SK-N-SH (cell line): Measurements from ENCODE around the gene GPR155. TPM values are rescaled to one million over a fixed set of nuclear protein-coding genes. Genes with fewer than 3 reads are reported as not detected.

Experiments used
- CTCF ChIA-PET: fragments of 300-600, 350-600 bp; formaldehyde crosslinking; extraction: SDS; loops from one replicate; lab custom pipeline; 2021; lab: Yijun Ruan, JAX
- POLR2A ChIA-PET: fragments of 350-600 bp; sonication (Branson Sonifier 250); formaldehyde crosslinking; extraction: SDS; loops from one replicate; lab custom pipeline; 2020; ENCODE audit warnings: antibody characterized with exemption, inconsistent platforms; lab: Yijun Ruan, JAX
- DNase-seq: peaks from one replicate; pipeline ENCODE4 v3.0.0; 2012
- H2AFZ ChIP-seq: fragments of 200-600 bp; sonication (generic); 2 replicates; pipeline ENCODE4 v1.8.1; 2016; ENCODE audit warnings: antibody characterized with exemption, mild to moderate bottlenecking, low read depth
- H3F3A ChIP-seq: fragments of 200-600 bp; sonication (generic); replicated peaks from 2 replicates; pipeline ENCODE3; 2016; ENCODE audit warnings: antibody characterized with exemption, mild to moderate bottlenecking; ENCODE audit not compliant: insufficient read depth
- H3K27ac ChIP-seq, 2 experiments: fragments of 200-500 bp in 1 of 2; fragments of 200-600 bp in 1 of 2; sonication (Bioruptor generic) in 1 of 2; sonication (generic), shearing (Covaris generic) in 1 of 2; 2 replicates each; pipeline versions ENCODE4 v1.5.1 to v1.6.1; 2014 to 2016; ENCODE audit warnings: low read depth in 2 of 2, inconsistent platforms in 1 of 2, low read length in 1 of 2, mild to moderate bottlenecking in 1 of 2, mixed read lengths in 1 of 2
- H3K27me3 ChIP-seq: fragments of 200-600 bp; sonication (generic), shearing (Covaris generic); 2 replicates; pipeline ENCODE4 v1.6.1; 2016; ENCODE audit warnings: mixed run types; ENCODE audit not compliant: insufficient read depth
- H3K36me3 ChIP-seq, 2 experiments: fragments of 200-500 bp in 1 of 2; fragments of 200-600 bp in 1 of 2; sonication (Bioruptor generic) in 1 of 2; sonication (generic) in 1 of 2; replicated peaks in 1 of 2; 2 replicates each; pipeline versions ENCODE3 to v1.5.1; 2014 to 2016; ENCODE audit warnings: low read length in 1 of 2, mild to moderate bottlenecking in 1 of 2; ENCODE audit not compliant: insufficient read depth in 2 of 2, control insufficient read depth in 1 of 2
- H3K4me1 ChIP-seq, 2 experiments: fragments of 200-500 bp in 1 of 2; fragments of 200-600 bp in 1 of 2; sonication (Bioruptor generic) in 1 of 2; sonication (generic), shearing (Covaris generic) in 1 of 2; 2 replicates each; pipeline versions ENCODE4 v1.5.1 to v1.6.1; 2014 to 2016; ENCODE audit warnings: low read depth in 1 of 2, low read length in 1 of 2, mixed run types in 1 of 2; ENCODE audit not compliant: insufficient read depth in 2 of 2, control insufficient read depth in 1 of 2
- H3K4me2 ChIP-seq: fragments of 200-600 bp; sonication (generic), shearing (Covaris generic); 2 replicates; pipeline ENCODE4 v1.6.1; 2017; ENCODE audit warnings: mixed run types
- H3K4me3 ChIP-seq, 2 experiments: fragments of 200-500 bp in 1 of 2; fragments of 200-600 bp in 1 of 2; sonication (Bioruptor generic) in 1 of 2; sonication (generic), shearing (Covaris generic) in 1 of 2; 2 replicates each; pipeline versions ENCODE4 v1.5.1 to v1.8.1; 2014 to 2016; ENCODE audit warnings: low read depth in 2 of 2, inconsistent platforms in 1 of 2, low read length in 1 of 2, mild to moderate bottlenecking in 1 of 2, mixed read lengths in 1 of 2, moderate library complexity in 1 of 2
- H3K79me2 ChIP-seq: fragments of 200-600 bp; sonication (generic); 2 replicates; pipeline ENCODE4 v1.8.1; 2017; ENCODE audit warnings: mild to moderate bottlenecking; ENCODE audit not compliant: insufficient read depth
- H3K9ac ChIP-seq: fragments of 200-600 bp; sonication (generic); 2 replicates; pipeline ENCODE4 v1.6.1; 2017; ENCODE audit warnings: mixed run types
- H3K9me2 ChIP-seq: fragments of 200-600 bp; sonication (generic); 2 replicates; pipeline ENCODE4 v1.6.1; 2017; ENCODE audit warnings: mixed run types
- H3K9me3 ChIP-seq: fragments of 200-600 bp; sonication (generic); 2 replicates; pipeline ENCODE4 v1.6.1; 2017; ENCODE audit warnings: mixed run types, mild to moderate bottlenecking, moderate library complexity
- H4K20me1 ChIP-seq: fragments of 200-600 bp; sonication (generic); 2 replicates; pipeline ENCODE4 v1.6.1; 2017; ENCODE audit warnings: mild to moderate bottlenecking, mixed run types; ENCODE audit not compliant: insufficient read depth
- CHD2 ChIP-seq: fragments of 150-350 bp; IDR thresholded peaks from 2 replicates; pipeline ENCODE4 v1.6.1; 2018; ENCODE audit warnings: low read length; ENCODE audit not compliant: partially characterized antibody
- CTCF ChIP-seq: fragments of 200-600 bp; sonication (generic); IDR thresholded peaks from 2 replicates; pipeline ENCODE4 v1.6.1; 2017; ENCODE audit warnings: antibody characterized with exemption, mild to moderate bottlenecking, moderate library complexity
- EP300 ChIP-seq, 2 experiments: IDR thresholded peaks; 2 replicates each; pipeline versions ENCODE4 v1.4.0 to v1.6.1; 2012; ENCODE audit warnings: borderline replicate concordance in 1 of 2, low read depth in 1 of 2, low read length in 1 of 2
- FOXJ3 ChIP-seq: sonication (generic); formaldehyde crosslinking; IDR thresholded peaks from 2 replicates; pipeline ENCODE4 v1.5.1; 2020; ENCODE audit warnings: mild to moderate bottlenecking, missing genetic modification reagents
- FOXM1 ChIP-seq: IDR thresholded peaks from 2 replicates; pipeline ENCODE4 v1.4.0; 2012; ENCODE audit warnings: low read depth, mild to moderate bottlenecking
- GABPA ChIP-seq: IDR thresholded peaks from 2 replicates; pipeline ENCODE4 v1.4.0; 2012; ENCODE audit warnings: low read depth, mild to moderate bottlenecking
- GATA2 ChIP-seq: sonication (generic); formaldehyde crosslinking; IDR thresholded peaks from 2 replicates; pipeline ENCODE4 v1.5.0; 2020; ENCODE audit warnings: mild to moderate bottlenecking, missing genetic modification reagents
- MXI1 ChIP-seq: IDR thresholded peaks from 2 replicates; pipeline ENCODE4 v1.6.1; 2012; ENCODE audit warnings: mild to moderate bottlenecking, low read depth, low read length, improper control_type of control experiment
- RFX5 ChIP-seq: IDR thresholded peaks from 2 replicates; pipeline ENCODE4 v1.6.1; 2012; ENCODE audit warnings: mild to moderate bottlenecking, improper control_type of control experiment, low read length
- SMC3 ChIP-seq: IDR thresholded peaks from 2 replicates; pipeline ENCODE4 v1.6.1; 2012; ENCODE audit warnings: low read depth, low read length, improper control_type of control experiment
- TAF1 ChIP-seq: IDR thresholded peaks from 2 replicates; pipeline ENCODE4 v1.6.1; 2012; ENCODE audit warnings: low read depth, mild to moderate bottlenecking, low read length, moderate library complexity, borderline replicate concordance
- YY1 ChIP-seq: IDR thresholded peaks from 2 replicates; pipeline ENCODE4 v1.4.0; 2012; ENCODE audit warnings: low read depth, mild to moderate bottlenecking
- polyA plus RNA-seq, 3 experiments: library from polyadenylated mRNA; depleted of rRNA; stranded (reverse); fragments of >200 nt; gene quantifications; 2 replicates each; pipeline ENCODE4 v1.2.3, GENCODE V29; 2012
- TF ChIP-seq, protein P1 (sequence below): IDR thresholded peaks from 2 replicates; pipeline ENCODE4 v1.4.0; 2012; ENCODE audit warnings: low read depth
- TF ChIP-seq, protein P2 (sequence below): IDR thresholded peaks from 2 replicates; pipeline ENCODE4 v1.4.0; 2012; ENCODE audit warnings: low read depth, borderline replicate concordance

GPR155 gene
- polyA plus RNA-seq, 1 of the 3 experiments (the other 2 are of a cell fraction): 3.5 TPM

- Histone ChIP-seq H3K4me1 (no peaks in the 10 kb centered on the region), H3K9ac (no peak overlapping the region), H3F3A (peaks cover 6% of the 10 kb centered on the region)
- TF ChIP-seq MXI1: no peak
- TF ChIP-seq SMC3: no peak
- no peak for TF ChIP-seq FOXM1
- TF ChIP-seq YY1: no peak
- TF ChIP-seq FOXJ3 (CRISPR knock-in tag): no peak
- TF ChIP-seq, protein P1, sequence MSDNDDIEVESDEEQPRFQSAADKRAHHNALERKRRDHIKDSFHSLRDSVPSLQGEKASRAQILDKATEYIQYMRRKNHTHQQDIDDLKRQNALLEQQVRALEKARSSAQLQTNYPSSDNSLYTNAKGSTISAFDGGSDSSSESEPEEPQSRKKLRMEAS: no peak
- no peak for TF ChIP-seq RFX5
- TF ChIP-seq EP300 (IDR thresholded peaks at IDR 0.05; ENCODE audit: borderline replicate concordance in 1 of 2, low read depth in 1 of 2, low read length in 1 of 2): no peak
- TF ChIP-seq, protein P2, sequence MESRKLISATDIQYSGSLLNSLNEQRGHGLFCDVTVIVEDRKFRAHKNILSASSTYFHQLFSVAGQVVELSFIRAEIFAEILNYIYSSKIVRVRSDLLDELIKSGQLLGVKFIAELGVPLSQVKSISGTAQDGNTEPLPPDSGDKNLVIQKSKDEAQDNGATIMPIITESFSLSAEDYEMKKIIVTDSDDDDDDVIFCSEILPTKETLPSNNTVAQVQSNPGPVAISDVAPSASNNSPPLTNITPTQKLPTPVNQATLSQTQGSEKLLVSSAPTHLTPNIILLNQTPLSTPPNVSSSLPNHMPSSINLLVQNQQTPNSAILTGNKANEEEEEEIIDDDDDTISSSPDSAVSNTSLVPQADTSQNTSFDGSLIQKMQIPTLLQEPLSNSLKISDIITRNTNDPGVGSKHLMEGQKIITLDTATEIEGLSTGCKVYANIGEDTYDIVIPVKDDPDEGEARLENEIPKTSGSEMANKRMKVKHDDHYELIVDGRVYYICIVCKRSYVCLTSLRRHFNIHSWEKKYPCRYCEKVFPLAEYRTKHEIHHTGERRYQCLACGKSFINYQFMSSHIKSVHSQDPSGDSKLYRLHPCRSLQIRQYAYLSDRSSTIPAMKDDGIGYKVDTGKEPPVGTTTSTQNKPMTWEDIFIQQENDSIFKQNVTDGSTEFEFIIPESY: no peak
- TF ChIP-seq CHD2: no peak
- no peak for TF ChIP-seq GATA2 (CRISPR knock-in tag)
- TF ChIP-seq, all 33 proteins: peak for 0
- Histone ChIP-seq H3K27me3 (no peaks in the 10 kb centered on the region), H3K4me3 (no peak overlapping the region), H3K4me2 (no peak overlapping the region), H3K9me3 (no peaks in the 10 kb centered on the region), H4K20me1 (no peaks in the 10 kb centered on the region), H2AFZ (no peak overlapping the region), H3K9me2 (no peaks in the 10 kb centered on the region), H3K36me3 (peaks cover 20 to 38% of the 10 kb centered on the region in 2 experiments), H3K79me2 (no peaks in the 10 kb centered on the region), H3K27ac (no peak overlapping the region)
- no peak for DNase-seq
- ChIA-PET POLR2A (no interaction called here), CTCF (no interaction called here)
Measured at GRCh38 chr2:174403628-174404027, 83.2 kb downstream of the GPR155 start.

DNA sequence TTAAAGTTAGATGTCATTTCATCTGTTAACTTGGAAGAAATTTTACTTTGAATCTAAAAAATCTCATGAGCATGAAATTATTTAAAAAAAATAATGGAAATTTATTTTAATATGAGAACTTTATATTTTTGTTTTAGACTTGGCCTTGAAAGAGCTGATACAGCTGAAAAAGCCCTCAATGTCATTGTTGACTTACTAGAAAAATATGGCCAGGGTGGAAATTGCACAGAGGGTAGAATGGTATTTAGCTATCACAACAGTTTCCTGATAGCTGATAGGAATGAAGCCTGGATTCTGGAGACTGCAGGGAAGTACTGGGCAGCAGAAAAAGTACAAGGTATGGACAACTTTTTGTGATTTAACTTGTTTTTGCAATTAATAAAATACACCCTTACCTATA is 86.0 kb downstream of the GPR155 start:
- Histone ChIP-seq H3K27ac (no peak overlapping the region), H3K9me3 (no peaks in the 10 kb centered on the region), H3K36me3 (peaks cover 20 to 38% of the 10 kb centered on the region in 2 experiments), H3K79me2 (peaks cover 5% of the 10 kb centered on the region; the same call in 1 of the 2 replicates), H3K9ac (no peak overlapping the region), H3K4me1 (no peaks in the 10 kb centered on the region; a peak in 2 of 4 replicates), H3K27me3 (no peaks in the 10 kb centered on the region), H2AFZ (no peak overlapping the region), H3F3A (peaks cover 6% of the 10 kb centered on the region), H3K9me2 (no peaks in the 10 kb centered on the region), H3K4me3 (no peak overlapping the region), H4K20me1 (no peaks in the 10 kb centered on the region), H3K4me2 (no peak overlapping the region)
- no peak for TF ChIP-seq TAF1
- no peak for TF ChIP-seq GABPA
- no peak for TF ChIP-seq CTCF
- DNase-seq: no peak
- POLR2A ChIA-PET: no interaction called here
- CTCF ChIA-PET: interaction anchor here (1.5 to 1.9 kb wide), 2 partner anchors 14 to 62 kb away, joined by 3 to 8 read pairs; no protein-coding TSS in a partner anchor
